HG02840 (cell line): ENCODE results near the gene STAC3.
A peak's percentile ranks its signal among the peaks of the same experiment; 100 is the strongest.

Source experiments
- ATAC-seq: cut with Tn5 transposase; IDR thresholded peaks from one replicate; pipeline ENCODE4 v1.9.1; 2021; ENCODE audit warnings: mild to moderate bottlenecking, moderate library complexity, moderate number of reproducible peaks; ENCODE audit not compliant: unreplicated experiment, low FRiP score

Gene STAC3

GRCh38 chr12:57255916-57256315 is 4.9 kb upstream of the STAC3 start:
- ATAC-seq = no peak

- ATAC-seq = no peak
These were observed 3.7 kb upstream of the STAC3 start for GRCh38 chr12:57254506-57255280.

GRCh38 chr12:57250541-57250940 is 446 bp downstream of the STAC3 start:
- ATAC-seq = no peak

GRCh38 chr12:57248934-57249742 is 1.8 kb downstream of the STAC3 start:
- no peak for ATAC-seq

- no peak for ATAC-seq
These were observed 3.9 kb downstream of the STAC3 start for GRCh38 chr12:57247041-57247440.

- no peak for ATAC-seq
These were observed 6.7 kb downstream of the STAC3 start for GRCh38 chr12:57244312-57244696.

GRCh38 chr12:57243521-57244311 is 7.3 kb downstream of the STAC3 start:
- no peak for ATAC-seq

- peak; percentile 35 for ATAC-seq
These were observed 8.1 kb downstream of the STAC3 start for GRCh38 chr12:57242691-57243454.

GRCh38 chr12:57242329-57242690 is 8.7 kb downstream of the STAC3 start:
- no peak for ATAC-seq

GRCh38 chr12:57241402-57242310 is 9.3 kb downstream of the STAC3 start:
- no peak for ATAC-seq

GRCh38 chr12:57240926-57241401 is 10.0 kb downstream of the STAC3 start:
- no peak for ATAC-seq

GRCh38 chr12:57240066-57240921 is 10.7 kb downstream of the STAC3 start:
- ATAC-seq = no peak

- no peak for ATAC-seq
These were observed 11.4 kb downstream of the STAC3 start for GRCh38 chr12:57239587-57240065.

GRCh38 chr12:57238854-57239554 is 12.0 kb downstream of the STAC3 start:
- peak; percentile 40 for ATAC-seq

GRCh38 chr12:57237932-57238853 is 12.8 kb downstream of the STAC3 start:
- ATAC-seq = no peak

GRCh38 chr12:57237596-57237931 is 13.4 kb downstream of the STAC3 start:
- ATAC-seq = no peak
